ENCODE data around the gene TAOK1.

The TAOK1 gene

GRCh38 chr17:29572691-29573557, 182.8 kb downstream of the TAOK1 start:
- DNase-seq: peak in 3 of 5 donors; percentile 34 to 47 (median 43)

- no peak for DNase-seq
These were observed 183.4 kb downstream of the TAOK1 start for GRCh38 chr17:29573558-29573869.

DNA sequence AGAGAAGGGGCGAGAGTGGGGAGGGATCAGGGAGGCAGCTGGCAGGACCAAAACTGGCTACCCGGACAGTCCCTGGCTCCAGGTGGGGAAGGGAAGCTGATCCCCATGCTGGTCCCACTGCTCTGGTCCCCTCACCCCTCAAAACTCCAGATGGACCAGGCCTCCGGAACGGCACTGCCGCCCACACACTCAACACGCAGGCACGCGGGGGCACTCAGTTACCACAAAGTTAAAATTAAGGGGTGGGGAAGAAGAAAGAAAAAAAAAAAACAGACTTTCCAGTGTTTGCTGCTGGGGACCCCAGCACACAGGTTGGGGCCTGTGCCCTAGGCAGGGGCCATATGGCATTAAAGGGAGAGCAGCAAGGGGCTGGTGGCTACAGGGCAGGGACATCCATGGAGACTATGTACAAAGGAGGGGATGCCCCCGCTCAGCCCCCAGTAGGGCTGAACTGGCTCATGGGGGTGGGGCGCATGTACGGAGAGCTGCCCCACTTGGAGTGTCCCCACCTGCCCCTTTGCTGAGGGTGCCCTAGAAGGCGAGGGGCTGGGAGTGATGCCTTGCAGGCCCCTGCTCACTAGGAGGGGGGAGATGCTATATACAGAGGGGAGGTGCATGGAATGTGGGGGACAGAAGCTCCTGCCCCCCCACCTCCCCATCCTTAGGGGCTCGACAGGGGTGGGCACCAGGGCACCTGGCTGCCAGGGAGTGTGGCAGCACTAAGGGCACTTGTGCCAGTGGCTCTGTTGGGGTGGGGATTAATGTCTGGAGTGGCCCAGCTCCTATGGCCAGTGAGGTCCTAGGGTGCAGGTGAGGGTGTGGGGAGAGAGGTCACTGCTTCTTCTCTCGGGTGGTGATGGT, 183.9 kb downstream of the TAOK1 start:
- DNase-seq: no peak

DNA sequence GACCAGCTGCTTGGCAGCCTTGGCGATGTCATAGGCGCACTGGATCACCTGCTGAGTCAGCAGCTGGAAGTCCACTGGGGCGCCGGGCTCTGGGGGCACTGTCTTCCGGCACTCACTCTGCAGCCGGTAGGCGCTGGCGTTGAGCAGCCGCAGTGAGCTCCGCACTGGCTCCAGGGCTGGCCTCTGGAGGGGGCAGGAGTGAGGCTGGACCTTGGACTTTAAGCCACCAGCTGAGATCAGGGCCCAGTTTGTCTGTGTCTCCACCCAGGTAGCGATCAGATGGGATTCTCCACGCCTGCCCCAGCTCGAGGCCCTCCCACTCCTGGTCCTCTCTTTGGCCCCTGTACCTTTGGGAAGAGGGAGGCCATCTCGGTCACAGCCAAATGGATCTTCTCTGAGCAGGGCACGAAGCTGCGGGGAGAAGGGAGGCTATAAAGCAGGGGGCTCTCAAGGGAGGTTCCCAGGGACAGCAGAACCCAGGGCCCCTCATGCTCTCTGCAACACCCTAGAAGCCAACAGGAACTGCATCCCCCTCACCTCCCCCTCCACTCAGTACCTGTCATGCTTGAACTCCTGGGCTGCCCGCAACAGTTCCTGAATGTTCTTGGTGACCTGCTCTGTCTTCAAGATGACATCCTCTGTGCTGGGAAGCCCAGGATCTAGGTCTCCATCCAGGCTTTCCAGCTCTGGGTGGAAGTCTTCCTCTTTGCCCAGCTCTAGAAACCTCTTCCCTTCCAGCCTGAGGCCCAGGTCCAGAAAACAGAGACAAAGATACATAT, 184.8 kb downstream of the TAOK1 start:
- DNase-seq: no peak

- no peak for DNase-seq
These were observed 185.5 kb downstream of the TAOK1 start for GRCh38 chr17:29575511-29576213.

- no peak for DNase-seq
These were observed 186.2 kb downstream of the TAOK1 start for GRCh38 chr17:29576214-29577000.

DNA sequence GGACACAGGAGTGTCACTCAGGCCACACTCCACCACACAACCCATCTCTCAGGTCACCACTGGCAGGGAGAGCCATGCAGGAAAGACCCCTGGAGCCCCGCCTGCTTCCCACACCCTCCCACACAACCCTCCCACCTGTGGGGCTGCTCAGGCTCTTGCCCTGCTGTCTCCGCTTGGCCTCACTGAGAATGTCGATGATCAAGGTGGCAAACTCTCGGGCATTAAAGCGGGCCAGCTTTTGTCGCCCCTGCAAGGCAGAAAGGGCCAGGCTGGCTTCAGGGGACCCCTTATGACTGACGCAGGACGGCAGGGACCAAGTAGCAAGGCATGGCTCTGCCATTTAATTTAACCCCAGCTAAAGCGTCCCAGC, 186.8 kb downstream of the TAOK1 start:
- DNase-seq: no peak

DNA sequence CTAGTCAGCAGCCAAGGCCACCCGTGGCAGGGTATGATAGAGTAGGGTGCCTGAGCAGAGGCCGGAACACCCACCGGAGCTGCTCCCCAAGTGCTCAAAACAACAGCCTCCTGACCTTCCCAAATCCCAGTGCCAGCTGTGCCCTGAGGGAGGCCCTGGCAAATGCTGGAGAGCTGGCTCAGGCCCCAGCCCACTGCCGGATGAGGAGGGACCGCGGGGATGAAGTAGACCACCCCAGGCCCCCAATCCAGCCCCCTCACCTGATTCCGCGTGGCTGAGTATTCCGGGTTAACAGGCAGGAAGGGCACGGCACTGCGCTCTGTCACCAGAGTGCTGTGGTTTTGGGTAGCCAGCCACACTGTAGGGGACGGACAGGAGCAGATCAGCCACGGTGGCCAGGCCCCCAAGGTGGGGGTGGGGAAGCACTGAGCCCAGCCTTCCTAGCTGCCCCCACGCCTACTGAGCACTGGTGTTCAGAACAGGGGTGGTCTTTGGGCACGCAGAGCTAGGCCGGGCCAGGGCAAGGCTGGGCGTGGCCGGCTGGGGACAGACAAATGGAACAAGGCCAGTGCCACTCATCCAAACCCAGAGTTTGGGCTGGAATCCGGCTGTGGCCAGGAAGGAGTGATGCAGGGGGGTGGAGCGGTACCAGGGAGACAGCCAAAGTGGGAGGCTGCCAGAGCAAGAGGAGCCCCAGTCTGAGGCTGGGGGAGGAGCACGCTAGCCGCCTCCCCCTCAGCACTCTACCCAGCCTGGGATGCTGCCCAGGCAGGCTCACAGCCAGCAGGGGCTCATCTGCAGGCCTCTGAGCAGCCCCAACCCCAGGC, 187.4 kb downstream of the TAOK1 start:
- no peak for DNase-seq

DNA sequence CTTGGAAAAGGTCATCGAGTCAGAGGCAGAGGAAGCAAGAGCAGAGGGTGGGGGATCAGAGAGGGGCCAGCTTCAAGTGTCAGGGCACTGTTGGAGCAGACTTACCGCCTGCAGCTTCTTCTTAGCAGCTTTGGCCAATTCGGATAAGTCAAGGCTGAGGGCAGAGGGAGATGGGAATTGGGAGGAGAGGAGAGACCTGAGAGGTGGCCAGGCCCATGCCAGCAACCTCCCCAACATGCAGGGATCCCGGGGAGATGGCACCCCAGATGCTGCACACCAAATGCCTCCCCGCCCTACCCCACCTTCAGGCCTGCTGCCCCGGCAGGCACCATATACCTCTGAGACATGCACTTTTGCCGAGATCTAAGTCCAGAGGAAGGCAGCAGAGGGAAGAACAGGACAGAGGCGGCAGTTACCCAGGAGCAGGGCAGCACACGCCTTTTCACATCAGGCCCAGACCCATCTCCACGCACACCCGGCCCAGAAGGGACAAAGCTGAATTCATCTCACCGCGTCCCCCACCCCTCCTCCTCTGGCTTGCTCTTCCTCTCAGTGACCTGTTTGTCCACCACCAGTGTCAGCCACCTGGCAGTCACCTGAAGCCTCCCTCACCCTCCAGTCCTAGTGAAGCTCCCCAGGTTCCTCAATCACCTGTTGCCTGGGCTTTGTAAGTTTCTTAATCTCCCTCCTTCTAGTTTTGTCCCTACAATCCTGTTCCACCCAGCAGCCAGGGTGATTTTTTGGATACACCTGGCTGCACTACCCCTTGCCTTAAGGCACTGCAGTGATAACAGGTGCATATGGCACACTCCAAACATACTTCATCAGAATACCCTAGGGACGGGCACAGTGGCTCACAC, 188.7 kb downstream of the TAOK1 start:
- DNase-seq: no peak

DNA sequence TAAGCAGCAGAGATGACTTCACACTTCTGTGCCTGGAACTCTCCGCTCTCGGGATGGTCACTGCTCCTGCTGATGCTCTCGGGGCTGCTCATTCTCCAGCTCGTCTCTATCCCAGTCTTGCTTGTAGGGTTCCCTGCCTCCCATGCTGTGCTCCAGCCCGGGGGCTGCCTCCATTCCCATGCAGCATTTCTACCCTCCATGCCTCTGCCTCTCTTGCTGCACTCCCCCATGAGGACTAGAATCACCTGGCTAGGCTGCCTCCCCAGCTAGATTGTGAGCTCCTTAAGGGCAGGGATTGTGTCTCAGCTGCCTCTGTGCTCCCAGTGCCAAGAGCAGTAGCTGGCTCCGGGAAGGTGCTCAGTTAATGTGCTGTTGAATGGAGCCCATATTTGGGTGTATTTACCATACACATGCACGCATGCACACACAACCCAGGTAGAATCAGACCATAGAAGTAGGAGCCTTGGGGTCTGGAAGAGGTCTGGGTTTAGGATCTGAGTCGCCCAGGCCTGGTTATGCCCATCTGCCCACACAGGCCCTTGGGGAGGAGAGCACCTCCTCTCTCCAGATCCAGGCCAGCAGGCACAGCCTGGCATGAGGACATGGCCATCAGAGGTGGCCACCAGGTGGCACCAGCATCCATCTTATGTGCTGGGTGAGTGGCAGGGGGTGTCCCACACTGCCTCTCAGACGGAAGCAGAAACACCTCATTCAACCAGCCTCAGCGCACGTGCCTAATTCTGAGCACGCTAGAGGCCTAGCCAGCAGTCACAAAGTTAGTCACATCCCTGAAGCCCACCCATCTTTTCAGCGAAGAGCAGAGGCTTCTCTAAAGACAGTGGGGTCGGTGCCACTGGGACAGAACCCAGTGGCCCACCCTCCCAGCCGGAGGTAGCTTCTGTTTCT, 190.0 kb downstream of the TAOK1 start:
- DNase-seq: peak; percentile 79 to 89 (median 85)

DNA sequence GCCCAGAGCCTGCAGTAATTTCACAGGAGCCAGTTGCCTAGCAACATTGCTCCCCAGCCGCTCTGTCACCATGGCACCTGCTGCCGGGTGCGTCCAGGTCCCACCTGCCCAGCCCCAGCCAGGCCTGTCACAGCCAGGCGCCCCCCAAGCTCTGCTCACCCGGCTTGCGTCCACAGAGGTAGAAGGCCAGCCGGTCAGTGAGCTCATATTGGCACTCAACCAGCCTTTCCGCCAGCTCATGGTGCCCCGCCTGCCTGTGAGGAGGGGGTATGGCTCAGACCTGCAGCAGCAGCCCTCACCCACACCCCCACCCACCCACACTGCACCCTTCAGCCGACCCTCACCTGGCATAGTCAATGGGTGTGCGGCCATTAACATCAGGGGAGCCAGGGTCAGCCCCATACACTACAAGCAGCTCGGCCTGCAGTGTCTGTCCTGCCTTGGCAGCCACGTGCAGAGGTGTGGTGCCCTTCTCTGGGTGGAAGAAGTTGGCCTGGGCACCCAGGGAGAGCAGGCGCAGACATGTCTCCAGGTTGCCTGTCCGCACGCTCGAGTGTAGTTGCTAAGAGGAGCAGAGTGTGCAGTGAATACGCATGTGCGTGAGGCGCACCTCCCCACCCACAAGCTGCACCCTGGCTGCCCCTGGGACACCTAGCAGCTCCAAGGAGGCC, 191.6 kb downstream of the TAOK1 start:
- DNase-seq: no peak

- DNase-seq: no peak
These were observed 192.1 kb downstream of the TAOK1 start for GRCh38 chr17:29582254-29582765.

GRCh38 chr17:29582772-29583171, 192.6 kb downstream of the TAOK1 start:
- no peak for DNase-seq

DNA sequence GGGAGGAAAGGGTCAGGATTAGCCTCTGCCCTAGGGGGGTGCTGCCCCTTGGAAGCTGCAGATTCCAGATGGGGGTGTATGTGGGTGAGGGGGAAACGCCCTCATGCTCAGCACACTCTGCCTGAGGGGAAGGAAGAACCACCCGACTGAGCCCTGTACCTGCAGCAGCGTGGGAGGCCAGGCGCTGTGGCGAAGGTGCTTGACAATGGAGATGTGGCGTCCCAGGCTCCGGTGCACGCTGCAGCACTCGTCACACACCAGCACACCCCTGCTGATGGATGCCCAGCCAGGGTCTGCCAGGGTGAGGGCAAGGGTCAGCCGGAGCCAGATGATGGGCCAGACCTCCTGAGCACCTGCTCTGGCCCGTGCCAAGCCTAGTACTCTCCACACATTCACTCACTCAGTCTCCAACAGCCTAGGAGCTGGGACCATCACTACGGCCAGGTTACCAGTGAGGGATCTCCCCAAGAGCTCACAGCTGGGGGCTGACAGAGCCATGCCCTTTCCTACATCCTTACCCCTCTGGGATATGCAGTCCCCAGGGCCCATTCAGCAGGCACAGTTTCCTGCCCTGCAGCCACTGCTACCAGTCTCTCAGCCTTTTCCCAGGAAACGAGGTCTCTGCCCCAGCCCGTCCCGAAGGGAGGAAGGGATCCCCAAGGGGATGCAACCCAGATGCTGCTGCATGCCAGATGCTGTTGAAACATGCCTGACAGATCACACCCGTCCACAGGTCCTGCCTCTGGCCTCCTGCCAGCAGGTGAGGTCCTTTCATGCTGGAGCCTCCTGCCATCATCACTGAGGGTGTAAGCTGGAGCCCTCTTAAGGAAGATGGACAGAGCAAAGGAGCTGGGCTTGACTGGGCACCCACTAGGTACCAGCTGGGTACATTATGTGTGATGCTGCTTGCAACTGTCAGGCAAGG, 193.4 kb downstream of the TAOK1 start:
- DNase-seq: peak in 1 of 5 donors; percentile 5

DNA sequence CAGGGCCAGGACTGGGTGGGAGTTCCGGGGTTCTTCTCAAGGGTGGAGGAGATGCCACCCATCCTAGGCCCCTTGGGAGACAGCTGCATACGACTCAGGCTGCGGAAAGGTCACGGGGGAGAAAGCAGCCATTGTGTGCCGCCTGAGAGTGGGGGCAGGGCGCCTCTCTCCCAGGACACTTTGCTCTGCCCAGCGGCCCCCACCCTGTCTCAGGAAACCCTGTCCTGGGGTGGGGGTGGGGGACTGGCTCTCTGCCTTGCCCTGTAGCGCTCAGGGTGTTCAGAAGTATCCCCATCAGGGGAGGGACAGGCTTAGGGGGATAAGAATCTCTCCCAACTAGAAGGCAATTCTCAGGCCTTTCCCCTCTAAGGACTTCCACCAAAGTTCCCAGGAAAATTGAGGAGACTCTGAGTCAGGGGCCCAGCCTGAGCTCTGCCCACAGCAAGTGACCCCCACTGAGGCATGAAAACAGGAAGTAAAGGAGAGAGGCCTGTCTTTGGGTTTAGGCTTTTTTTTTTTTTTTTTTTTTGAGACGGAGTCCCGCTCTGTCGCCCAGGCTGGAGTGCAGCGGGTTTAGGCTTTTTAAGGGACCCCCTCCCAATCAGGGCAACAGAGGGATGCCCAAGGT, 194.4 kb downstream of the TAOK1 start:
- no peak for DNase-seq

- DNase-seq: peak in 2 of 5 donors; percentile 14 to 36
These were observed 195.1 kb downstream of the TAOK1 start for GRCh38 chr17:29585080-29585751.

Data from T-helper 1 cell (primary cell).